CD4-positive, alpha-beta T cell treated with Interleukin-17A for 4 hours (primary cell): Measurements from ENCODE around the gene KIF26B.

Source experiments
- DNase-seq: peaks from one replicate; pipeline ENCODE4 v3.0.0-alpha.2; 2020; ENCODE audit warnings: mixed read lengths

The KIF26B gene

DNA sequence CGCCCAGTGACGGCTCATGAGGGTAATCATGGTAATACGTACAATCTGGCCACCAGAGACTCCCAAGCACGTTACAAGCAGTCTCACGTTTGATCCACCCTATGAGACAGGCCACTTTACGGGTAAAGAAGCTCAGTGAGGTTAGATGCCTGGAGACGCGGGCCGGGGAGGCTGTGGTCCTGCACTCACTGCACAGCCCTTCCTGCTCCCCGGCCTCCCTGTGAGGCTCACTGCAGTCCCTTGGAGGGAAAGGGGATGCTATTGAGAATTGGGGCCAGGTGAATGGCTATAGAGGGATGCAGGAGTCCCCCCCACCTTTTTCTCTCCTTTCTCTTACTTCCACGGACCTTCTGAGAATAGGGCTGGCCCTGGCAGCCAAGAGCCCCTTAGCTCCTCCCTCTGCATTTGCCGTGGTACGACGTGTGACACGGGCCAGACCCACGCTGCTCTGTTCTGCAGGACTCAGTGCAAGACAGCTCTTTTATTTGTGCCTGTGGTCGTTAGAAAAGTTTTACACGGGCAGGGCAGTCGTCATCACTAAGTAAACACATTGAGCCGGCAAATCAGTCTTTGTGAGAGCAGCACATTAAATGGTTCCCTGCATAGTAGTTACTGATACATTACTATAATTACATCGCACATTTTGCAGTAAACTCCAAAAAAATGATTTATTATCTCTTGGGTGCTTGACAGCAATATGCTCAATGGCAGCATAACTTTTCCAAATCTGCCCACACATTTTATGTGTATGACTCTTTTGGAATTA, 18.8 kb downstream of the KIF26B start:
- DNase-seq = no peak

DNA sequence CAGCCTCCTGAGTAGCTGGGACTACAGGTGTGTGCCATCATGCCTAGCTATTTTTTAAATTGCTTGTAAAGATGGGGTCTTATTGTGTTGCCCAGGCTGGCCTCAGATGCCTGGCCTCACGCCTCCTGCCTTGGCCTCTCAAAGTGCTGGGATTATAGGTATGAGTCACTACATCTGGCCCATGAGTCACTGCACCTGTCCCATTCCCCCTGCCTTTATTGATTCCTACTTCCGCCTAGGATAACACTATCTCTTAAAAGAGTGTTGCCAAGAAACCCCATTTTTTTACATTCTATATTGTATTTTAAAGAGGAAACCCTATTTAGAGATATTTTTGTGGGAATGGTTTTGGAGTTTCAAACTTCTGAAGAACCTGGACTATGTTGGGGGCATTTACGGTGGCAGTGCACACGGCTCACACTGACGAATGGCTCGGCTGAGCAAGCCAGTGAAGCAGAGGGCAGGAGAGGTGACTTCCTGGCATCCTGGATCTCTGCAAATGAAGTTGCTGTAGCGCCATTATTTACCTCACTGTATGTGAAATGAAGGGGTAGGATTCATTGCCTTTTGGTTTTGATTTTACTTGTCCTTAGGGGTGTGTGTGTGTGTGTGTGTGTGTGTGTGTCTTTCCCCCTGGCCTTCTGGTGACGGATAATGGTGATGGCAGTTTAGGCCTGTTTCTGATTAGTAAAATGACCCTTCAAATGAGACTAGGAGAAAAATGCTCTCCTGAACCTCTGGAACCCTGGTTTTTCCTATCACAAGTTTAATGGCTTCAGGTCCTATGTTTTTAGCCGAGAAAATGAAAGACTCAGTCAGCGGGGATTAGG, 22.5 kb downstream of the KIF26B start:
- DNase-seq = no peak

DNA sequence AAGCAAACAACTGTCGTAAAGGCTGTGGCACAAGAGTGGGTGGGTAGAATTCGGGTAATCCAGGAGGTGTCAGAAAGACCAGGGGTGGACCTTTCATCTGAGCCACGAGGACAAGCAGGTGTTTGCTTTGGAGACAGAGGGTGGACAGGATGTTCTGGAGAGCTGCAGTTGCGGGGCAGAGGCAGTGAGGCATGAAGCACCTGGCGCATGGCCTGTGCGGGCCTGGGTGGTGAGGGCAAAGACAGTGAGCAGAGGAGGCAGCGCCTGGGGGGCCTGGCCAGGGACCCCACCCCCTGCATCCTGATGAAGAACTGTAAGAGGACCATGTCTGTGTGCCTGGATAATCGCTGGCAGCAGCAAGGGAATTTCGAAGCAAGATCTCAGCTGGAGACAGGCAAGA, 24.9 kb downstream of the KIF26B start:
- DNase-seq = no peak

GRCh38 chr1:245180496-245181157, 25.8 kb downstream of the KIF26B start:
- DNase-seq = no peak

DNA sequence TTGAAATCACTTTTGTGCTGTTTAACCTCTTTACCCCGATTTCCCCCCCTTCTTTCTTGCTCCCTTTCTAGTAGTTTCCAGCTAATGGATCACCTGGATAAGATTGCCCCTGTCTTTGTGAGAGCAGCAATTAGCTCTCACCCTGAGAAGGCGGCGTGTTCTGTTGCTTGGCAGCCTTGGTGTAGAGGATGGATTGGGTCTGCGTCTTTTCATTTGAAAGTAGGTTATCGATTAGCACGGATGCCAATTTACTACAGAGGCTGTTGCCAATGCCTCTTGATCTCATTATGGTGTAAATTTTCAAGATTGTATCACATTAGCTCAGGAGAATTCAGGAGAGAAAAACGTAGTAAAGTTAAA, 26.4 kb downstream of the KIF26B start:
- DNase-seq = no peak

DNA sequence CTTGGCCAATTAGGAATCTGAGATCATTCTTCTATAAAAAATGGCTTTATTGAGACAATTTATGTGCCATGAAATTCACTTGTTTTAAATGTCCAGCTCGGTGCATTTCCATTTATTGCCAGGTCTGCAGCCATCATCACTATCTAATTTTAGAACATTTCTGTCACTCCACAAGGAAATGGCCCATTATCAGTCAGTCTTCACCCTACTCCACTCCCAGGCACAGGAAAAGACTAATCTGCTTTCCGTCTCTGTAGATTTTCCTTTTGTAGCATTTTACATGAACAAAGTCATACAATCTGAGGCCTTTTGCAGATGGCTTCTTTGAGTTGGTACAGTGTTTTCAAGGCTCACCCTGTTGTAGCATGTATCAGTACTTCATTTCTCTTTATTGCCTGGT, 27.2 kb downstream of the KIF26B start:
- no peak for DNase-seq

- no peak for DNase-seq
Measured at GRCh38 chr1:245183429-245183828, 28.6 kb downstream of the KIF26B start.

DNA sequence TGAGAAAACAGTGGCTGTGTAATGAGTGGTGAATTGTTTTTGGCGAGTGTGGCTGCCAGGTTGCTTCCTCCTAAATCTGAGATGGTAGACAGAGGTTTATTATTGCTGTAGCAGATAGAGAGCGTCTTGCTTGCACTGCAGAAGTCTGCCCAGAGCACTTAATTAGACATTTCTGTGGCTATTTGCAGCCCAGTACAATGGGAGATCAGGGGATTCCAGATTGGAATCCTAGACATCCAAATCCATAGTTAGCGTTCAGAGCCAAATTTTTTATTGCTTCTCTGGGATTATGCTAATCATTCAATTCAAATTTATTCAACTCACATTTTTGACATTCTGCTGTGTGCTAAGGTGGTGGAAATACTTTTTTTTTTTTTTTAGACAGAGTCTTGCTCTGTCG, 30.0 kb downstream of the KIF26B start:
- no peak for DNase-seq

DNA sequence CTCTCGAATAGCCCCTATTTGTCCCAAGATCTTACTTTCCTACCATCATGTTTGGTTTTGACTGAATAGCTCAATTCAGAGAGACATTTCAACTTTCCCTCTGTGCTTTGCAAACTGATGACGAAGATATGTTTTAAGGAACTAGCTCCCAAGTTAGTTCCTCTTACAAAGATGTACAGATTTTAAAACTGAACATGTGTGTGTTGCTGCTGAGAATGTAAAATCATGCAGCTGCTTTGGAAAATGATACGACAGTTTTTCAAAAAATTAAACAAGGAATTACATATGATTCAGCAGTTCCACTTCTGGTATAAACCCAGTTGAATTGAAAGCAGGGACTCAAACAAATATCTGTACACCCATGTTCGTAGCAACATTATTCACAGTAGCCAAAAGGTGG, 33.6 kb downstream of the KIF26B start:
- DNase-seq = no peak

DNA sequence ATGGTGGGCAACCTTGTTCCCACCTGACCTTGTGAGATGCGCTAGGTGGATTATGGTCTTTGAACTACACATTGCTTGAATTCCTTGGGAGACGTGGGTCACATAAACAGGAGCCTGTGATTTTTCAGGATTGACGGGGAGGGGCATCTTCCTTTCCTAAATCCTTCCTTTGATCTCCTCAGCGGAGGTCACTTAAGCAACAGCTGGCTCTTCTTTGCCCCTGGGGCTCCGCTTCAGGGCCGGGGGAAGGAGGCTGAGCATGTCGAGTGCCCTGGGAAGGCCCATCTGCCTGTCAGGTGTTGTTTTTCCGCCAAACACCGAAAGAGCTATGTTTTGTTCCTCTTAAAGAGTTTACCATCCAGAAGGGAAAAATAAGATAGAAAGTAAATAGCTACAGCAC, 40.6 kb downstream of the KIF26B start:
- no peak for DNase-seq

DNA sequence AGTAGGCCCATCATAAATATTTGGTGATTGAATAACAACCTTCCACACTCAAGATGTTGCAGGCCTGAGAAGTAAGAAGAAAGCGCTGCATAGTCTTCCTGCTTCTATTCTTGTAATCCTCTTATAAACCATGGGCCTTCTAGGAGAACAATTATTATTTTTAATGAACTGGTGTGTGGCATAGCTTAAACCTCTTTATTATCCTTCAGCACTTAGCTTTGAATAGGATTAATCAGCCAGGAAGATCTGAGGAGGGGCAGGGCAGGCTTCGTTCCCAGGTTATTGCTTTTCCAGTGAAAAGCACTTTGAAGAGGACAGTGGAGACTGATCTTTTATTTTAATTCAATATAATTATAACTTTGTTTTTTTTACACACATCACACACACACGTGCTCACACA, 42.3 kb downstream of the KIF26B start:
- DNase-seq = no peak

GRCh38 chr1:245197911-245198379, 43.2 kb downstream of the KIF26B start:
- no peak for DNase-seq

- DNase-seq = no peak
Measured at GRCh38 chr1:245198748-245199516, 44.1 kb downstream of the KIF26B start.

GRCh38 chr1:245200146-245200545, 45.4 kb downstream of the KIF26B start:
- DNase-seq = no peak

- no peak for DNase-seq
Measured at GRCh38 chr1:245201201-245201600, 46.4 kb downstream of the KIF26B start.

DNA sequence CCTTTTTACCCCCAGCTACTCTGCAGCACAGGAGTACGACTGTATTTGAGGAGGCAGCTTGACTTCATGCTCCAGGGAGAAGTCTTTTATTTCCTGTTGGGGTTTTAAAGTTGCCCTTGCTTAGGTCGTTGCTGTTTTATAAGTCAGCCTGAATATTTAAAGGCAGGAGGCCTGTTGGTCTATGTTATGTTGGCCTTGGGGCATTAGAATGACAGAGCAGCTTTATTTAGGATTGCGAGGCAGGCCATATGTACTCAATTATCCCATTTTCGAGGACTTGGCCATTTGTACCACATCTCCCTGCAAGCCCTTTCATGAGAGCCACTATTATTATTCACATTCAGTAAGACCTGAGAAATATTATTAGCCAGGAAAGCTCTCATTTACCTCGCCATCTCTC, 47.0 kb downstream of the KIF26B start:
- no peak for DNase-seq

DNA sequence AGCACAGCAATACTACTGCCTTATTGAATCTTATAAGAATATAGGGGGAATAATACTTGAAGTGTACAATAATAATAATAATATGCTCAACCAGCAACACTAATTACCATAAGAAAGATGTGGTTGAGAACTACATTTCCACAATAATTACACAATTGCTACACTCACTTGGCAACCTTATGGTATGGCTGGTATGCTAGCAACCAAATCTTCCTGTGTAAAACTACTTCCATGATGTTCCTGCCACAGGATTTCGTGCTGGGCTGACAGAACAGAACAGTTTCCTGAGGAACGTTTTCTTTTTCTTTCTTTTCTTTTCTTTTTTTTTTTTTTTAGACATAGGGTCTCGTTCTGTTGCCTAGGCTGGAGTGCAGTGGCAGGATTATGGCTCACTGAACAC, 50.6 kb downstream of the KIF26B start:
- DNase-seq = no peak

DNA sequence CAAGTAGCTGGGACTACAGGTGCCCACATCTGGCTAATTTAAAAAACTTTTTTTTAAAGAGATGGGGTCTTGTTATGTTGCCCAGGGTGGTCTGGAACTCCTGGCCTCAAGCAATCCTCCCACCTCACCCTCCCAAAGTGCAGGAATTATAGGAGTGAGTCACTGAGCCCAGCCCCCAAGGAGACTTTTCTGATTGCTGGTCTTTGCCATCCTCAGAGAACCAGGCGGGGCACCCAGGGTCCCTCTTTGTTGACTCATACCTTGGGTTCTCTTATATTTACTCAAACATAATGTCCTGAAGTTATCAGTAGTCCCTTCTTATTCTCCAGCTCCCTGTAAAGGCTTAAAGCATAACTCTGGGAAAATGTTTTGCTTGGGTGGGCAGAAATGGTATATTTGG, 51.1 kb downstream of the KIF26B start:
- no peak for DNase-seq

DNA sequence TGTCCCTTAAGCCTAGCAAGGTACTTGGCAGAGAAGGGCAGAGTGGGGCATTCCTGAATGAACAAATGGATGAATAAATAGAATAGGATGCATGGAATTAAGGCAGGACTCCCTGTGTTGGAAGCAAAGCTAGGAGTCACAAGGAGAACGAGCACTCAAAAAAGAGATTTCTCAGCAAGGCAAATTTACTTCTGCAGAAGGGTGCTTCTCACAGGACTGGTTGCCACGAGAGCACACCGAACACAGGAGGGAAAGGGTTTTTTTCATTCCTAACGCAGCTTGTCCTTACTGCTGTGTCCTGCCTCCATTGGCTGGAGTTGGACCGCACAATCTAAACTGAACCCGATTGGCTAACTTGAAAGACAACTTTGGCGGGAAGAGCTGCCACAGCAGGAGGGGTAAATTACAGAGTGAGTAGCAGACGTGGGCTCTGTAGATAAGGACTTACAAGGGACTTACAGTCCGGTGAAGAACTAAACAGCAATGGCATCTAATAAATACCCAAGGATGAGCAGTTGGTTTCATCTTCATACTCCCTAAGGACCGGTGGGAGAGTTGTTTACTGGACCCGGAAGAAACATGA, 52.4 kb downstream of the KIF26B start:
- no peak for DNase-seq

DNA sequence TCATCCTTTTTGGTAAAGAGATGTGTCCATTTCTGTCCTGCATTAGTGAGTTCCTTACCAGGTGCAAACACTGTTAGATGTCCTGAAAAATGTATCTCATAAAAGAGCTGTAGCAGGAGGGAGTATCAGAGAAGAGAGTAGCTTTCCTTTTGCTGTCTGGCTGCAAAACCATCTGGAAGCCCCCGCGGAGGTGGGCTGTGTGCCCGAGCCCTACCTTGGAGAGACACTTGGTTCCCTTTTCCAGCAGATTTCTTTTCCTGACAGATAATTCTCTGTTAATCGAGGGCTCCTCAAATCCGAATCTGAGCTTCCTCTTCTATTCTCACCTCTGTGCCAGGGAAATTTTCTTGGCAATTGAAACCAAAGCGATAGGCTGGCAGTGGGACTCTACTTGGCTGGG, 53.0 kb downstream of the KIF26B start:
- no peak for DNase-seq

- no peak for DNase-seq
Measured at GRCh38 chr1:245209658-245210435, 55.1 kb downstream of the KIF26B start.
